ENCODE measurements around the gene GCN1. TPM values are rescaled to one million over a fixed set of nuclear protein-coding genes. Genes with fewer than 3 reads are reported as not detected.
A peak's percentile ranks its signal among the peaks of the same experiment; 100 is the strongest.

The GCN1 gene
- total RNA-seq, 1 donor from 2014 or later: 52.4 TPM

GRCh38 chr12:120225852-120226640 is 31.5 kb upstream of the GCN1 start:
- TF ChIP-seq CTCF (IDR thresholded peaks at IDR 0.05; ENCODE audit: insufficient read depth, low read length, severe bottlenecking): peak; percentile 20
- H3K36me3 ChIP-seq (ENCODE audit: control insufficient read depth, insufficient read depth, low read length): peaks cover 30% of the 10 kb centered on the region

GRCh38 chr12:120225200-120225558 is 30.7 kb upstream of the GCN1 start:
- FAIRE-seq (no peak), DNase-seq (ENCODE audit: low read depth) (no peak)
- H3K36me3 ChIP-seq (ENCODE audit: control insufficient read depth, insufficient read depth, low read length): peaks cover 38% of the 10 kb centered on the region
- H3K27me3 ChIP-seq (ENCODE audit: control insufficient read depth, insufficient read depth, low read length): no peaks in the 10 kb centered on the region
- no peak for TF ChIP-seq CTCF (IDR thresholded peaks at IDR 0.05; ENCODE audit: insufficient read depth, low read length, severe bottlenecking)
- no peak overlapping the region for H3K4me3 ChIP-seq (ENCODE audit: low read depth, low read length)

More at GRCh38 chr12:120225852-120226640, 31.5 kb upstream of the GCN1 start:
- H3K27me3 ChIP-seq (ENCODE audit: control insufficient read depth, insufficient read depth, low read length): no peaks in the 10 kb centered on the region
- no peak for FAIRE-seq
- no peak overlapping the region for H3K4me3 ChIP-seq (ENCODE audit: low read depth, low read length)
- peak; percentile 44 for DNase-seq (ENCODE audit: low read depth)

- H3K27me3 ChIP-seq (ENCODE audit: control insufficient read depth, insufficient read depth, low read length): no peaks in the 10 kb centered on the region
- no peak for TF ChIP-seq CTCF (IDR thresholded peaks at IDR 0.05; ENCODE audit: insufficient read depth, low read length, severe bottlenecking)
- DNase-seq (ENCODE audit: low read depth): no peak
- peaks cover 42% of the 10 kb centered on the region for H3K36me3 ChIP-seq (ENCODE audit: control insufficient read depth, insufficient read depth, low read length)
- FAIRE-seq: no peak
- H3K4me3 ChIP-seq (ENCODE audit: low read depth, low read length): no peak overlapping the region
Observed at GRCh38 chr12:120224304-120225199, 30.0 kb upstream of the GCN1 start.

- FAIRE-seq (no peak), DNase-seq (ENCODE audit: low read depth) (no peak)
- Histone ChIP-seq H3K27me3 (ENCODE audit: control insufficient read depth, insufficient read depth, low read length) (no peaks in the 10 kb centered on the region), H3K36me3 (ENCODE audit: control insufficient read depth, insufficient read depth, low read length) (peaks cover 49% of the 10 kb centered on the region), H3K4me3 (ENCODE audit: low read depth, low read length) (no peak overlapping the region)
- TF ChIP-seq CTCF (IDR thresholded peaks at IDR 0.05; ENCODE audit: insufficient read depth, low read length, severe bottlenecking): no peak
Observed at GRCh38 chr12:120223458-120224303, 29.2 kb upstream of the GCN1 start.

- Histone ChIP-seq H3K4me3 (ENCODE audit: low read depth, low read length) (no peak overlapping the region), H3K27me3 (ENCODE audit: control insufficient read depth, insufficient read depth, low read length) (no peaks in the 10 kb centered on the region), H3K36me3 (ENCODE audit: control insufficient read depth, insufficient read depth, low read length) (peaks cover 49% of the 10 kb centered on the region)
- FAIRE-seq (no peak), DNase-seq (ENCODE audit: low read depth) (no peak)
- TF ChIP-seq CTCF (IDR thresholded peaks at IDR 0.05; ENCODE audit: insufficient read depth, low read length, severe bottlenecking): no peak
Observed at GRCh38 chr12:120222288-120222832, 27.8 kb upstream of the GCN1 start.

Data from bronchial epithelial cell (primary cell).